Skeletal muscle tissue (tissue), 4 donors: Measurements from ENCODE around the gene NAV2. TPM values are rescaled to one million over a fixed set of nuclear protein-coding genes. Genes with fewer than 3 reads are reported as not detected.

Source experiments
- H3K27ac ChIP-seq: one replicate; pipeline ENCODE4 v1.7.0; 2013; ENCODE audit warnings: mild to moderate bottlenecking, low read depth, low read length, inconsistent platforms
- H3K27me3 ChIP-seq, 3 donors: one replicate each; pipeline ENCODE4 v1.7.0; 2013; ENCODE audit warnings: low read length in 3 of 3; ENCODE audit not compliant: control insufficient read depth in 3 of 3, insufficient read depth in 3 of 3
- H3K36me3 ChIP-seq, 3 donors: one replicate each; pipeline ENCODE4 v1.7.0; 2013; ENCODE audit warnings: low read length in 3 of 3; ENCODE audit not compliant: control insufficient read depth in 3 of 3, insufficient read depth in 3 of 3
- H3K4me1 ChIP-seq, 3 donors: one replicate each; pipeline ENCODE4 v1.7.0; 2013; ENCODE audit warnings: low read length in 3 of 3, mild to moderate bottlenecking in 3 of 3; ENCODE audit not compliant: control insufficient read depth in 3 of 3, insufficient read depth in 3 of 3
- H3K4me3 ChIP-seq, 3 donors: one replicate each; pipeline ENCODE4 v1.7.0; 2013; ENCODE audit warnings: low read length in 3 of 3
- H3K9ac ChIP-seq, 3 donors: one replicate each; pipeline ENCODE4 v1.7.0; 2013; ENCODE audit warnings: low read length in 3 of 3, mild to moderate bottlenecking in 3 of 3, moderate library complexity in 2 of 3, low read depth in 1 of 3
- H3K9me3 ChIP-seq, 3 donors: one replicate each; pipeline ENCODE4 v1.7.0; 2013; ENCODE audit warnings: low read length in 3 of 3; ENCODE audit not compliant: control insufficient read depth in 3 of 3
- total RNA-seq: library from RNA; depleted of rRNA; stranded (reverse); fragments of >200 nt; gene quantifications from one replicate; pipeline ENCODE4 v1.2.3, GENCODE V29; 2014
- donor health status: Osteomylitis.

The NAV2 gene
- total RNA-seq, 1 donor from 2014 or later: 43.3 TPM

- no peak overlapping the region for H3K9ac ChIP-seq
- no peaks in the 10 kb centered on the region for H3K27me3 ChIP-seq
- no peaks in the 10 kb centered on the region for H3K9me3 ChIP-seq
- no peak overlapping the region for H3K4me3 ChIP-seq
- no peak overlapping the region for H3K27ac ChIP-seq
- H3K36me3 ChIP-seq: no peaks in the 10 kb centered on the region
- H3K4me1 ChIP-seq: peaks cover 0 to 18% (median 0%) of the 10 kb centered on the region in 3 donors
Measured at GRCh38 chr11:19788435-19788834, 75.8 kb downstream of the NAV2 start.

GRCh38 chr11:19789245-19789644 is 76.6 kb downstream of the NAV2 start:
- Histone ChIP-seq H3K27ac (no peak overlapping the region), H3K36me3 (no peaks in the 10 kb centered on the region), H3K4me3 (no peak overlapping the region), H3K4me1 (peaks cover 0 to 18% (median 0%) of the 10 kb centered on the region in 3 donors), H3K9ac (no peak overlapping the region), H3K9me3 (no peaks in the 10 kb centered on the region), H3K27me3 (no peaks in the 10 kb centered on the region)

GRCh38 chr11:19789835-19790710 is 77.4 kb downstream of the NAV2 start:
- Histone ChIP-seq H3K9me3 (no peaks in the 10 kb centered on the region), H3K27me3 (no peaks in the 10 kb centered on the region), H3K4me1 (peaks cover 0 to 18% (median 0%) of the 10 kb centered on the region in 3 donors), H3K27ac (no peak overlapping the region), H3K36me3 (no peaks in the 10 kb centered on the region), H3K9ac (no peak overlapping the region), H3K4me3 (no peak overlapping the region)

- H3K27me3 ChIP-seq: no peaks in the 10 kb centered on the region
- no peak overlapping the region for H3K4me3 ChIP-seq
- no peak overlapping the region for H3K9ac ChIP-seq
- H3K27ac ChIP-seq: no peak overlapping the region
- peaks cover 0 to 18% (median 0%) of the 10 kb centered on the region in 3 donors for H3K4me1 ChIP-seq
- H3K36me3 ChIP-seq: no peaks in the 10 kb centered on the region
- no peaks in the 10 kb centered on the region for H3K9me3 ChIP-seq
Measured at GRCh38 chr11:19790831-19791552, 78.4 kb downstream of the NAV2 start.

- H3K4me3 ChIP-seq: no peak overlapping the region
- no peak overlapping the region for H3K27ac ChIP-seq
- no peak overlapping the region for H3K9ac ChIP-seq
- peaks cover 0 to 18% (median 0%) of the 10 kb centered on the region in 3 donors for H3K4me1 ChIP-seq
- no peaks in the 10 kb centered on the region for H3K36me3 ChIP-seq
- no peaks in the 10 kb centered on the region for H3K27me3 ChIP-seq
- H3K9me3 ChIP-seq: no peaks in the 10 kb centered on the region
Measured at GRCh38 chr11:19792510-19792909, 79.9 kb downstream of the NAV2 start.

GRCh38 chr11:19793326-19793725 is 80.7 kb downstream of the NAV2 start:
- Histone ChIP-seq H3K4me3 (no peak overlapping the region), H3K9me3 (no peaks in the 10 kb centered on the region), H3K36me3 (no peaks in the 10 kb centered on the region), H3K4me1 (peaks cover 0 to 18% (median 0%) of the 10 kb centered on the region in 3 donors), H3K9ac (no peak overlapping the region), H3K27me3 (no peaks in the 10 kb centered on the region), H3K27ac (no peak overlapping the region)

GRCh38 chr11:19794161-19794560 is 81.5 kb downstream of the NAV2 start:
- Histone ChIP-seq H3K9ac (no peak overlapping the region), H3K4me1 (peaks cover 0 to 18% (median 0%) of the 10 kb centered on the region in 3 donors), H3K36me3 (no peaks in the 10 kb centered on the region), H3K4me3 (no peak overlapping the region), H3K27me3 (no peaks in the 10 kb centered on the region), H3K27ac (no peak overlapping the region), H3K9me3 (no peaks in the 10 kb centered on the region)

- H3K9ac ChIP-seq: no peak overlapping the region
- no peaks in the 10 kb centered on the region for H3K27me3 ChIP-seq
- no peak overlapping the region for H3K27ac ChIP-seq
- H3K9me3 ChIP-seq: no peaks in the 10 kb centered on the region
- no peaks in the 10 kb centered on the region for H3K36me3 ChIP-seq
- peaks cover 0 to 11% (median 0%) of the 10 kb centered on the region in 3 donors for H3K4me1 ChIP-seq
- no peak overlapping the region for H3K4me3 ChIP-seq
Measured at GRCh38 chr11:19795082-19795481, 82.4 kb downstream of the NAV2 start.

- Histone ChIP-seq H3K27me3 (no peaks in the 10 kb centered on the region), H3K27ac (no peak overlapping the region), H3K4me1 (peaks cover 1 to 9% (median 4%) of the 10 kb centered on the region in 3 donors), H3K4me3 (no peak overlapping the region), H3K9me3 (no peaks in the 10 kb centered on the region), H3K9ac (no peak overlapping the region), H3K36me3 (no peaks in the 10 kb centered on the region)
Measured at GRCh38 chr11:19800162-19800561, 87.5 kb downstream of the NAV2 start.
